ENCODE results near the gene GSS. TPM values are rescaled to one million over a fixed set of nuclear protein-coding genes. Genes with fewer than 3 reads are reported as not detected.

GSS gene
- total and polyA plus RNA-seq, 9 donors = 14.5 to 42.0 (median 22.2) TPM

GRCh38 chr20:34984756-34985261, 29.2 kb upstream of the GSS start:
- intact Hi-C loops (cut with DNase I) = no loop called here
- no peak overlapping the region for H3K27ac ChIP-seq
- no peaks in the 10 kb centered on the region for H3K9me3 ChIP-seq
- peaks cover 17% of the 10 kb centered on the region for H3K4me1 ChIP-seq (ENCODE audit: insufficient read depth)
- H3K36me3 ChIP-seq = no peaks in the 10 kb centered on the region
- TF ChIP-seq CTCF (IDR thresholded peaks at IDR 0.05) (no peak), EP300 (IDR thresholded peaks at IDR 0.05) (no peak), POLR2A (IDR thresholded peaks at IDR 0.05) (no peak)
- H3K27me3 ChIP-seq = no peaks in the 10 kb centered on the region
- DNase-seq = no peak
- WGBS, 3 donors = 53 to 71% (median 66%) methylated on average over 11 to 18 of the region's 18 CpGs
- no peak overlapping the region for H3K4me3 ChIP-seq

- Histone ChIP-seq H3K27ac (no peak overlapping the region), H3K36me3 (no peaks in the 10 kb centered on the region), H3K4me3 (no peak overlapping the region), H3K27me3 (no peaks in the 10 kb centered on the region), H3K4me1 (ENCODE audit: insufficient read depth) (peaks cover 17% of the 10 kb centered on the region), H3K9me3 (no peaks in the 10 kb centered on the region)
- WGBS, 3 donors = 21 to 33% (median 25%) methylated on average over 14 of the region's 14 CpGs
- TF ChIP-seq POLR2A (IDR thresholded peaks at IDR 0.05) = no peak
- TF ChIP-seq CTCF (IDR thresholded peaks at IDR 0.05) = no peak
- no peak for TF ChIP-seq EP300 (IDR thresholded peaks at IDR 0.05)
- DNase-seq = no peak
- intact Hi-C loops (cut with DNase I) = no loop called here
These were observed 28.6 kb upstream of the GSS start for GRCh38 chr20:34983995-34984735.

GRCh38 chr20:34983089-34983820, 27.6 kb upstream of the GSS start:
- H3K4me3 ChIP-seq = no peak overlapping the region
- 18 to 24% (median 23%) methylated on average over 5 of the region's 5 CpGs for WGBS, 3 donors
- intact Hi-C loops (cut with DNase I) = no loop called here
- TF ChIP-seq POLR2A (IDR thresholded peaks at IDR 0.05) (no peak), CTCF (IDR thresholded peaks at IDR 0.05) (no peak), EP300 (IDR thresholded peaks at IDR 0.05) (no peak)
- peaks cover 16% of the 10 kb centered on the region for H3K4me1 ChIP-seq (ENCODE audit: insufficient read depth)
- H3K27ac ChIP-seq = no peak overlapping the region
- no peaks in the 10 kb centered on the region for H3K27me3 ChIP-seq
- no peak for DNase-seq
- no peaks in the 10 kb centered on the region for H3K36me3 ChIP-seq
- H3K9me3 ChIP-seq = no peaks in the 10 kb centered on the region

GRCh38 chr20:34982270-34983088, 26.9 kb upstream of the GSS start:
- TF ChIP-seq CTCF (IDR thresholded peaks at IDR 0.05) (no peak), POLR2A (IDR thresholded peaks at IDR 0.05) (no peak), EP300 (IDR thresholded peaks at IDR 0.05) (no peak)
- H3K27ac ChIP-seq = no peak overlapping the region
- WGBS, 3 donors = 68 to 79% (median 70%) methylated on average over 21 of the region's 21 CpGs
- no peaks in the 10 kb centered on the region for H3K27me3 ChIP-seq
- intact Hi-C loops (cut with DNase I) = no loop called here
- no peaks in the 10 kb centered on the region for H3K9me3 ChIP-seq
- no peak for DNase-seq
- no peaks in the 10 kb centered on the region for H3K36me3 ChIP-seq
- H3K4me3 ChIP-seq = no peak overlapping the region
- peaks cover 9% of the 10 kb centered on the region for H3K4me1 ChIP-seq (ENCODE audit: insufficient read depth)
